A204.1 (cell line): Measurements from ENCODE around the gene ARHGAP22.

Experiments used
- FAIRE-seq: peaks from 2 replicates; lab custom pipeline; 2012; peaks lifted over from hg19 to GRCh38; lab: Jason Lieb, UNC

Gene ARHGAP22

GRCh38 chr10:48533540-48533939, 71.3 kb downstream of the ARHGAP22 start:
- no peak for FAIRE-seq

GRCh38 chr10:48531486-48531885, 73.4 kb downstream of the ARHGAP22 start:
- FAIRE-seq, result no peak

GRCh38 chr10:48529331-48529730, 75.5 kb downstream of the ARHGAP22 start:
- no peak for FAIRE-seq

- no peak for FAIRE-seq
Measured at GRCh38 chr10:48527756-48528155, 77.1 kb downstream of the ARHGAP22 start.

GRCh38 chr10:48526846-48527505, 77.9 kb downstream of the ARHGAP22 start:
- no peak for FAIRE-seq

- no peak for FAIRE-seq
Measured at GRCh38 chr10:48526011-48526821, 78.7 kb downstream of the ARHGAP22 start.

GRCh38 chr10:48525113-48525512, 79.8 kb downstream of the ARHGAP22 start:
- FAIRE-seq, result no peak

- FAIRE-seq, result no peak
Measured at GRCh38 chr10:48523820-48524758, 80.8 kb downstream of the ARHGAP22 start.

- no peak for FAIRE-seq
Measured at GRCh38 chr10:48523212-48523819, 81.6 kb downstream of the ARHGAP22 start.

- FAIRE-seq, result no peak
Measured at GRCh38 chr10:48522011-48522765, 82.7 kb downstream of the ARHGAP22 start.

GRCh38 chr10:48520594-48520993, 84.3 kb downstream of the ARHGAP22 start:
- FAIRE-seq, result no peak

GRCh38 chr10:48520184-48520506, 84.7 kb downstream of the ARHGAP22 start:
- FAIRE-seq, result no peak

GRCh38 chr10:48519481-48520183, 85.2 kb downstream of the ARHGAP22 start:
- no peak for FAIRE-seq

- no peak for FAIRE-seq
Measured at GRCh38 chr10:48518986-48519385, 85.9 kb downstream of the ARHGAP22 start.

- no peak for FAIRE-seq
Measured at GRCh38 chr10:48517911-48518811, 86.7 kb downstream of the ARHGAP22 start.

GRCh38 chr10:48517482-48517881, 87.4 kb downstream of the ARHGAP22 start:
- no peak for FAIRE-seq

- FAIRE-seq, result no peak
Measured at GRCh38 chr10:48516911-48517310, 88.0 kb downstream of the ARHGAP22 start.

- no peak for FAIRE-seq
Measured at GRCh38 chr10:48514916-48515315, 90.0 kb downstream of the ARHGAP22 start.

GRCh38 chr10:48514255-48514654, 90.6 kb downstream of the ARHGAP22 start:
- no peak for FAIRE-seq

- FAIRE-seq, result no peak
Measured at GRCh38 chr10:48512861-48513260, 92.0 kb downstream of the ARHGAP22 start.
